HFF-Myc (cell line): ENCODE data around the gene C11orf97.

Experiments used
- DNase-seq: peaks from one replicate; pipeline ENCODE4 v3.0.0-alpha.2; 2011; ENCODE audit warnings: low read depth; ENCODE audit errors: extremely low read depth
- H3K4me3 ChIP-seq: replicated peaks from 2 replicates; pipeline ENCODE4 v1.5.1; 2011; ENCODE audit warnings: low read depth, mild to moderate bottlenecking, control low read depth, low read length
- CTCF ChIP-seq: IDR thresholded peaks from 2 replicates; pipeline ENCODE4 v1.5.1; 2012; ENCODE audit warnings: mild to moderate bottlenecking, low read depth, low read length, control low read depth; ENCODE audit errors: missing control alignments

The C11orf97 gene

GRCh38 chr11:94525546-94526324 lies 13.5 kb downstream of the C11orf97 start:
- TF ChIP-seq CTCF, result no peak
- DNase-seq, result peak; percentile 69
- no peak overlapping the region for H3K4me3 ChIP-seq

- DNase-seq, result no peak
- no peak for TF ChIP-seq CTCF
- H3K4me3 ChIP-seq, result no peak overlapping the region
These were observed 14.6 kb downstream of the C11orf97 start for GRCh38 chr11:94526645-94527438.

GRCh38 chr11:94528551-94528950 lies 16.3 kb downstream of the C11orf97 start:
- DNase-seq, result no peak
- no peak overlapping the region for H3K4me3 ChIP-seq
- TF ChIP-seq CTCF, result no peak

- no peak for TF ChIP-seq CTCF
- H3K4me3 ChIP-seq, result no peak overlapping the region
- DNase-seq, result no peak
These were observed 19.9 kb downstream of the C11orf97 start for GRCh38 chr11:94532211-94532610.

GRCh38 chr11:94533206-94533605 lies 20.9 kb downstream of the C11orf97 start:
- H3K4me3 ChIP-seq, result no peak overlapping the region
- TF ChIP-seq CTCF, result no peak

GRCh38 chr11:94533696-94534630 lies 21.7 kb downstream of the C11orf97 start:
- TF ChIP-seq CTCF, result no peak
- H3K4me3 ChIP-seq, result no peak overlapping the region
- DNase-seq, result no peak

More at GRCh38 chr11:94533206-94533605, 20.9 kb downstream of the C11orf97 start:
- no peak for DNase-seq
